Liver (tissue), 9 donors: ENCODE data around the gene SAMD14. TPM values are rescaled to one million over a fixed set of nuclear protein-coding genes. Genes with fewer than 3 reads are reported as not detected.

Experiments used
- DNase-seq: peaks from one replicate; pipeline ENCODE4 v3.0.0-alpha.2; 2017; ENCODE audit warnings: low spot score
- H3K27ac ChIP-seq, 2 donors: one replicate each; pipeline ENCODE4 v1.7.0; 2013; ENCODE audit warnings: inconsistent platforms in 2 of 2, low read length in 2 of 2, control low read depth in 1 of 2, low read depth in 1 of 2, mild to moderate bottlenecking in 1 of 2
- H3K27me3 ChIP-seq, 4 donors: one replicate each; pipeline versions ENCODE4 v1.6.1 to v1.7.0; 2013; ENCODE audit warnings: low read length in 3 of 4, inconsistent platforms in 1 of 4, mild to moderate bottlenecking in 1 of 4, moderate library complexity in 1 of 4; ENCODE audit not compliant: control insufficient read depth in 4 of 4, insufficient read depth in 4 of 4
- H3K36me3 ChIP-seq, 4 donors: one replicate each; pipeline versions ENCODE4 v1.6.1 to v1.7.0; 2013; ENCODE audit warnings: low read length in 3 of 4, mild to moderate bottlenecking in 3 of 4, low read depth in 1 of 4, moderate library complexity in 1 of 4; ENCODE audit not compliant: control insufficient read depth in 4 of 4, insufficient read depth in 3 of 4
- H3K4me1 ChIP-seq, 4 donors: one replicate each; pipeline versions ENCODE4 v1.6.1 to v1.7.0; 2013; ENCODE audit warnings: low read length in 3 of 4, mild to moderate bottlenecking in 3 of 4, moderate library complexity in 1 of 4; ENCODE audit not compliant: control insufficient read depth in 4 of 4, insufficient read depth in 4 of 4
- H3K4me3 ChIP-seq, 3 donors: one replicate each; pipeline versions ENCODE4 v1.6.1 to v1.7.0; 2013; ENCODE audit warnings: low read length in 3 of 3, control low read depth in 1 of 3, low read depth in 1 of 3, mild to moderate bottlenecking in 1 of 3
- H3K9ac ChIP-seq, 2 donors: one replicate each; pipeline ENCODE4 v1.7.0; 2013; ENCODE audit warnings: low read length in 2 of 2, mild to moderate bottlenecking in 2 of 2, moderate library complexity in 2 of 2, control low read depth in 1 of 2, low read depth in 1 of 2
- H3K9me3 ChIP-seq, 4 donors: one replicate each; pipeline versions ENCODE4 v1.6.1 to v1.7.0; 2013; ENCODE audit warnings: low read length in 3 of 4; ENCODE audit not compliant: control insufficient read depth in 4 of 4
- EGR1 ChIP-seq, 2 donors: IDR thresholded peaks; 2 replicates each; pipeline ENCODE4 v1.6.1; 2016 to 2018; ENCODE audit warnings: antibody characterized with exemption in 2 of 2, low read depth in 2 of 2
- FOXA2 ChIP-seq: IDR thresholded peaks from 2 replicates; pipeline ENCODE4 v1.6.1; 2016; ENCODE audit warnings: antibody characterized with exemption
- GABPA ChIP-seq, 2 donors: IDR thresholded peaks in 1 of 2; conservative IDR thresholded peaks in 1 of 2; 2 replicates each; pipeline ENCODE4 v1.6.1; 2016; ENCODE audit warnings: antibody characterized with exemption in 2 of 2, mild to moderate bottlenecking in 1 of 2, moderate library complexity in 1 of 2
- HNF4A ChIP-seq, 2 donors: conservative IDR thresholded peaks; 2 replicates each; pipeline ENCODE4 v1.6.1; 2016; ENCODE audit warnings: antibody characterized with exemption in 2 of 2, mild to moderate bottlenecking in 2 of 2
- HNF4G ChIP-seq: IDR thresholded peaks from 2 replicates; pipeline ENCODE4 v1.6.1; 2016; ENCODE audit warnings: antibody characterized with exemption
- JUND ChIP-seq, 2 donors: IDR thresholded peaks; 2 replicates each; pipeline ENCODE4 v1.6.1; 2016; ENCODE audit warnings: antibody characterized with exemption in 2 of 2
- NR2F2 ChIP-seq: IDR thresholded peaks from 2 replicates; pipeline ENCODE4 v1.6.1; 2016; ENCODE audit warnings: antibody characterized with exemption
- RAD21 ChIP-seq, 2 donors: IDR thresholded peaks; 2 replicates each; pipeline ENCODE4 v1.6.1; 2016; ENCODE audit warnings: antibody characterized with exemption in 2 of 2, mild to moderate bottlenecking in 2 of 2
- RXRA ChIP-seq, 2 donors: IDR thresholded peaks; 2 replicates each; pipeline ENCODE4 v1.6.1; 2017 to 2018; ENCODE audit warnings: antibody characterized with exemption in 2 of 2, mild to moderate bottlenecking in 1 of 2
- SP1 ChIP-seq: IDR thresholded peaks from 2 replicates; pipeline ENCODE4 v1.6.1; 2018; ENCODE audit warnings: antibody characterized with exemption, mild to moderate bottlenecking
- TAF1 ChIP-seq: conservative IDR thresholded peaks from 2 replicates; pipeline ENCODE4 v1.6.1; 2016; ENCODE audit warnings: antibody characterized with exemption, mild to moderate bottlenecking
- YY1 ChIP-seq: IDR thresholded peaks from 2 replicates; pipeline ENCODE4 v1.6.1; 2016; ENCODE audit warnings: antibody characterized with exemption, mild to moderate bottlenecking
- WGBS: extraction: QIAGEN DNeasy Blood & Tissue Kit; methylation state at CpG from one replicate; pipeline ENCODE4 v1.1.7; 2013; 5-methylcytosine and 5-hydroxymethylcytosine counted together
- polyA plus RNA-seq, 2 donors: library from polyadenylated mRNA; stranded (reverse) in 1 of 2; unstranded in 1 of 2; fragments of 200-250 nt in 1 of 2; fragments of >200 nt in 1 of 2; fragmentation: Nextera tagmentation in 1 of 2; extraction: Ambion mirVana in 1 of 2; gene quantifications; one replicate each; pipeline versions ENCODE4 v1.2.1 to v1.2.3, GENCODE V29; 2013 to 2015
- total RNA-seq, 2 donors: library from RNA; depleted of rRNA; stranded (reverse); fragments of >200 nt; gene quantifications; one replicate each; pipeline ENCODE4 v1.2.3, GENCODE V29; 2014
- TF ChIP-seq, protein P1 (sequence below): IDR thresholded peaks from 2 replicates; pipeline ENCODE4 v1.6.1; 2016; ENCODE audit warnings: antibody characterized with exemption
- TF ChIP-seq, protein P2 (sequence below): IDR thresholded peaks from 2 replicates; pipeline ENCODE4 v1.6.1; 2016; ENCODE audit warnings: antibody characterized with exemption, mild to moderate bottlenecking
- TF ChIP-seq, protein P3 (sequence below): IDR thresholded peaks from 2 replicates; pipeline ENCODE4 v1.6.1; 2016; ENCODE audit warnings: antibody characterized with exemption
- TF ChIP-seq, protein P4 (sequence below): IDR thresholded peaks from 2 replicates; pipeline ENCODE4 v1.6.1; 2016; ENCODE audit warnings: antibody characterized with exemption
- TF ChIP-seq, protein P5 (sequence below): fragments of 150-350 bp; IDR thresholded peaks from 2 replicates; pipeline ENCODE4 v1.5.1; 2017; ENCODE audit warnings: improper control_type of control experiment, low read depth, low read length; ENCODE audit not compliant: missing input control
- donor health status: healthy.
- donor health status: healthy.
- donor health status: healthy.
- donor health status: healthy.
- donor health status: healthy.

The SAMD14 gene
- total and polyA plus RNA-seq, 4 donors: 0.50 to 0.84 (median 0.67) TPM; not detected in 1

DNA sequence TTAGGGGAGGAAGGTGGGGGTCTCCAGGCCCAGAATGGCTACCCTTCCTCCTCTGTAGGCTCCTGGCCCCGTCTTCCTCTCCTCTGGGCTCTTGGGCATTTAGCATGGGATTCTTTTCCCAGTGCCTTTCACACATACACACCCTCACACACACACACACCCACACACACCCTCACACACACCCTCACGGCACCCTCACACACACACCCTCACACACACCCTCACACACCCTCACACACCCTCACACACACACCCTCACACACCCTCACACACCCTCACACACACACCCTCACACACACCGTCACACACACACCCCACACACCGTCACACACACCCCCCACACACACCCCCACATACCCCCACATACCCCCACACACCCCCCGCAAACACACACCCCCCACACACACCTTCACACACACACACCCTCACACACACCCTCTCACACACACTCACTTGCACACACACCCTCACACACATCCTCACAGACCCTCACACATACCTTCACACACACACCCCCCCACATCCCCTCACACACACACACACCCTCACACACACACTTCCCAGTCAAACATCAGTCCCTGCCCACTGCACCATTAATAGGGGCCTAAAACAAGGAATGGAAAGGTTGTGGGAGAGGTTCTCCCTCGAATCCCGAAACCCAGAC lies 36.7 kb upstream of the SAMD14 start:
- H3K27ac ChIP-seq: no peak overlapping the region
- H3K27me3 ChIP-seq: no peaks in the 10 kb centered on the region
- TF ChIP-seq FOXA2: no peak
- no peak for TF ChIP-seq JUND (IDR thresholded peaks at IDR 0.05)
- TF ChIP-seq, protein P1, sequence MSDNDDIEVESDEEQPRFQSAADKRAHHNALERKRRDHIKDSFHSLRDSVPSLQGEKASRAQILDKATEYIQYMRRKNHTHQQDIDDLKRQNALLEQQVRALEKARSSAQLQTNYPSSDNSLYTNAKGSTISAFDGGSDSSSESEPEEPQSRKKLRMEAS: no peak
- no peak for TF ChIP-seq YY1
- no peak for TF ChIP-seq HNF4G
- no peak for TF ChIP-seq RXRA (IDR thresholded peaks at IDR 0.05)
- TF ChIP-seq RAD21 (IDR thresholded peaks at IDR 0.05): no peak
- TF ChIP-seq, protein P2, sequence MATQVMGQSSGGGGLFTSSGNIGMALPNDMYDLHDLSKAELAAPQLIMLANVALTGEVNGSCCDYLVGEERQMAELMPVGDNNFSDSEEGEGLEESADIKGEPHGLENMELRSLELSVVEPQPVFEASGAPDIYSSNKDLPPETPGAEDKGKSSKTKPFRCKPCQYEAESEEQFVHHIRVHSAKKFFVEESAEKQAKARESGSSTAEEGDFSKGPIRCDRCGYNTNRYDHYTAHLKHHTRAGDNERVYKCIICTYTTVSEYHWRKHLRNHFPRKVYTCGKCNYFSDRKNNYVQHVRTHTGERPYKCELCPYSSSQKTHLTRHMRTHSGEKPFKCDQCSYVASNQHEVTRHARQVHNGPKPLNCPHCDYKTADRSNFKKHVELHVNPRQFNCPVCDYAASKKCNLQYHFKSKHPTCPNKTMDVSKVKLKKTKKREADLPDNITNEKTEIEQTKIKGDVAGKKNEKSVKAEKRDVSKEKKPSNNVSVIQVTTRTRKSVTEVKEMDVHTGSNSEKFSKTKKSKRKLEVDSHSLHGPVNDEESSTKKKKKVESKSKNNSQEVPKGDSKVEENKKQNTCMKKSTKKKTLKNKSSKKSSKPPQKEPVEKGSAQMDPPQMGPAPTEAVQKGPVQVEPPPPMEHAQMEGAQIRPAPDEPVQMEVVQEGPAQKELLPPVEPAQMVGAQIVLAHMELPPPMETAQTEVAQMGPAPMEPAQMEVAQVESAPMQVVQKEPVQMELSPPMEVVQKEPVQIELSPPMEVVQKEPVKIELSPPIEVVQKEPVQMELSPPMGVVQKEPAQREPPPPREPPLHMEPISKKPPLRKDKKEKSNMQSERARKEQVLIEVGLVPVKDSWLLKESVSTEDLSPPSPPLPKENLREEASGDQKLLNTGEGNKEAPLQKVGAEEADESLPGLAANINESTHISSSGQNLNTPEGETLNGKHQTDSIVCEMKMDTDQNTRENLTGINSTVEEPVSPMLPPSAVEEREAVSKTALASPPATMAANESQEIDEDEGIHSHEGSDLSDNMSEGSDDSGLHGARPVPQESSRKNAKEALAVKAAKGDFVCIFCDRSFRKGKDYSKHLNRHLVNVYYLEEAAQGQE: no peak
- no peak for TF ChIP-seq GABPA (IDR thresholded peaks at IDR 0.05 in 1 of 2, conservative IDR thresholded peaks at IDR 0.05 in 1 of 2)
- TF ChIP-seq HNF4A (conservative IDR thresholded peaks at IDR 0.05): no peak
- H3K36me3 ChIP-seq: no peaks in the 10 kb centered on the region
- H3K4me3 ChIP-seq: no peak overlapping the region
- no peak overlapping the region for H3K9ac ChIP-seq
- H3K4me1 ChIP-seq: peaks cover 0 to 1% (median under 1%) of the 10 kb centered on the region in 4 donors
- no peaks in the 10 kb centered on the region for H3K9me3 ChIP-seq
- no peak for DNase-seq
- 84% methylated on average over 7 of the region's 7 CpGs for WGBS

DNA sequence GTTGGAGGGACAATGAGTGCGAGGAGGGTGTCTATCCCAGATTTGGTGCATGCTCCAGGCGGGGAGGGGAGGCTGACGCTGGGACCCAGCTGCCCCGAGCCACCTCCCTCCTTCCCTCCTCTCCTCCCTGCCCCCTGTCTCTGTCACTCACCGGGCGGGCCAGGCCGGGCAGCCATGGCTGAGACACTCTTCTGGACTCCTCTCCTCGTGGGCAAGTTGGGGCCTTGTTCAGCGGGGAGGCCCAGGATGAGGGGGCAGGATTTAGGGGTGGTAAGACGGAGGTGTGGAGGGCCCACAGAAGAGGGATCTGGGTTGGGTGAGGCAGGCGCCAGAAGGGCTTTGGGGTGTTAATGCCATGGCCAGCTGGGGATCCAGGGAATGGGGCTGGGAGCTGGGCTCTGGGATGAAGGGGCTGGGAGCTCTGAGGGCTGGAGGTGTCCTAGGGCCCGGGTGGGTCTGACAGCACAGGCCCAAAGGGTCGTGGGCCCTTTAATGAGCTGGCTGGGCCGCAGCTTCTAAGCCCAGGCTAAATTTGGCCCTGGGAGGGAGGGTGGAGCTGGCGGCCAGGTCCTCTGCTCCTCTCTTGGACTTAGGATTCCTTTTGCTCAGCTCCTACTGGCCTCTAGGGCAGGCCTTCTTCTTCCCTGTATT lies 36.0 kb upstream of the SAMD14 start, which contains the start of gene SGCA:
SGCA (plus strand) TSS at position 139 of the 651 bp plus-strand sequence; CDS start at position 175, 36 bp downstream.
- Histone ChIP-seq H3K27ac (peak within 1 kb of the TSS; percentile 10 to 50), H3K9ac (no peak within 1 kb of the TSS), H3K4me3 (no peak within 1 kb of the TSS), H3K9me3 (no peaks in the 10 kb centered on the region), H3K4me1 (peaks cover 0 to 7% (median 5%) of the 10 kb centered on the region in 4 donors), H3K27me3 (no peaks in the 10 kb centered on the region), H3K36me3 (no peaks in the 10 kb centered on the region)
- WGBS: 72% methylated on average over 15 of the region's 15 CpGs
- no peak for TF ChIP-seq RXRA (IDR thresholded peaks at IDR 0.05)
- TF ChIP-seq HNF4G: no peak
- no peak for TF ChIP-seq EGR1 (IDR thresholded peaks at IDR 0.05; ENCODE audit: low read depth in 2 of 2)
- no peak for TF ChIP-seq TAF1
- TF ChIP-seq, protein P3, sequence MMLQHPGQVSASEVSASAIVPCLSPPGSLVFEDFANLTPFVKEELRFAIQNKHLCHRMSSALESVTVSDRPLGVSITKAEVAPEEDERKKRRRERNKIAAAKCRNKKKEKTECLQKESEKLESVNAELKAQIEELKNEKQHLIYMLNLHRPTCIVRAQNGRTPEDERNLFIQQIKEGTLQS: no peak
- TF ChIP-seq, protein P4, sequence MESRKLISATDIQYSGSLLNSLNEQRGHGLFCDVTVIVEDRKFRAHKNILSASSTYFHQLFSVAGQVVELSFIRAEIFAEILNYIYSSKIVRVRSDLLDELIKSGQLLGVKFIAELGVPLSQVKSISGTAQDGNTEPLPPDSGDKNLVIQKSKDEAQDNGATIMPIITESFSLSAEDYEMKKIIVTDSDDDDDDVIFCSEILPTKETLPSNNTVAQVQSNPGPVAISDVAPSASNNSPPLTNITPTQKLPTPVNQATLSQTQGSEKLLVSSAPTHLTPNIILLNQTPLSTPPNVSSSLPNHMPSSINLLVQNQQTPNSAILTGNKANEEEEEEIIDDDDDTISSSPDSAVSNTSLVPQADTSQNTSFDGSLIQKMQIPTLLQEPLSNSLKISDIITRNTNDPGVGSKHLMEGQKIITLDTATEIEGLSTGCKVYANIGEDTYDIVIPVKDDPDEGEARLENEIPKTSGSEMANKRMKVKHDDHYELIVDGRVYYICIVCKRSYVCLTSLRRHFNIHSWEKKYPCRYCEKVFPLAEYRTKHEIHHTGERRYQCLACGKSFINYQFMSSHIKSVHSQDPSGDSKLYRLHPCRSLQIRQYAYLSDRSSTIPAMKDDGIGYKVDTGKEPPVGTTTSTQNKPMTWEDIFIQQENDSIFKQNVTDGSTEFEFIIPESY: no peak
- no peak for TF ChIP-seq GABPA (IDR thresholded peaks at IDR 0.05 in 1 of 2, conservative IDR thresholded peaks at IDR 0.05 in 1 of 2)
- no peak for TF ChIP-seq RAD21 (IDR thresholded peaks at IDR 0.05)
- TF ChIP-seq, protein P1: no peak
- no peak for TF ChIP-seq YY1
- TF ChIP-seq, protein P5, sequence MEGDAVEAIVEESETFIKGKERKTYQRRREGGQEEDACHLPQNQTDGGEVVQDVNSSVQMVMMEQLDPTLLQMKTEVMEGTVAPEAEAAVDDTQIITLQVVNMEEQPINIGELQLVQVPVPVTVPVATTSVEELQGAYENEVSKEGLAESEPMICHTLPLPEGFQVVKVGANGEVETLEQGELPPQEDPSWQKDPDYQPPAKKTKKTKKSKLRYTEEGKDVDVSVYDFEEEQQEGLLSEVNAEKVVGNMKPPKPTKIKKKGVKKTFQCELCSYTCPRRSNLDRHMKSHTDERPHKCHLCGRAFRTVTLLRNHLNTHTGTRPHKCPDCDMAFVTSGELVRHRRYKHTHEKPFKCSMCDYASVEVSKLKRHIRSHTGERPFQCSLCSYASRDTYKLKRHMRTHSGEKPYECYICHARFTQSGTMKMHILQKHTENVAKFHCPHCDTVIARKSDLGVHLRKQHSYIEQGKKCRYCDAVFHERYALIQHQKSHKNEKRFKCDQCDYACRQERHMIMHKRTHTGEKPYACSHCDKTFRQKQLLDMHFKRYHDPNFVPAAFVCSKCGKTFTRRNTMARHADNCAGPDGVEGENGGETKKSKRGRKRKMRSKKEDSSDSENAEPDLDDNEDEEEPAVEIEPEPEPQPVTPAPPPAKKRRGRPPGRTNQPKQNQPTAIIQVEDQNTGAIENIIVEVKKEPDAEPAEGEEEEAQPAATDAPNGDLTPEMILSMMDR: no peak
- TF ChIP-seq, protein P2: no peak
- no peak for TF ChIP-seq FOXA2
- no peak for TF ChIP-seq JUND (IDR thresholded peaks at IDR 0.05)
- no peak for TF ChIP-seq HNF4A (conservative IDR thresholded peaks at IDR 0.05)
- TF ChIP-seq SP1: no peak
- no peak for TF ChIP-seq NR2F2
- DNase-seq: no peak
